HepG2 (cell line): ENCODE results near the gene PCNA. TPM values are rescaled to one million over a fixed set of nuclear protein-coding genes. Genes with fewer than 3 reads are reported as not detected.

Source experiments
- AGO2 ChIP-seq: fragments of 200-400 bp; formaldehyde crosslinking; optimal IDR thresholded peaks from 2 replicates; pipeline ENCODE3; 2017; ENCODE audit warnings: mild to moderate bottlenecking, low read depth, low read length, moderate library complexity
- ARHGAP35 ChIP-seq: sonication (generic); formaldehyde crosslinking; IDR thresholded peaks from 2 replicates; pipeline ENCODE4 v1.9.0; 2022; ENCODE audit warnings: mild to moderate bottlenecking, inconsistent platforms, moderate library complexity, missing genetic modification reagents, borderline replicate concordance
- FOXA3 ChIP-seq: IDR thresholded peaks from 2 replicates; pipeline ENCODE4 v1.6.1; 2016; ENCODE audit warnings: missing genetic modification reagents, missing compliant biosample characterization
- GATAD2A ChIP-seq: IDR thresholded peaks from 2 replicates; pipeline ENCODE4 v1.6.1; 2016
- KAT7 ChIP-seq: IDR thresholded peaks from 2 replicates; pipeline ENCODE4 v1.6.1; 2018; ENCODE audit warnings: borderline replicate concordance, missing compliant biosample characterization
- MLLT10 ChIP-seq: sonication (generic); formaldehyde crosslinking; IDR thresholded peaks from 2 replicates; pipeline ENCODE4 v1.4.0; 2020; ENCODE audit warnings: missing genetic modification reagents
- NBN ChIP-seq: fragments of 450-650 bp; conservative IDR thresholded peaks from 2 replicates; pipeline ENCODE4 v1.6.1; 2017
- NFATC3 ChIP-seq: sonication (generic); formaldehyde crosslinking; IDR thresholded peaks from 2 replicates; pipeline ENCODE4 v1.5.1; 2020; ENCODE audit warnings: mild to moderate bottlenecking, missing genetic modification reagents
- polyA plus RNA-seq, 8 experiments: library from polyadenylated mRNA; depleted of rRNA in 3 of 8; stranded (reverse) in 7 of 8; unstranded in 1 of 8; fragments of >200 nt; fragmentation: Illumina TruSeq in 4 of 8; extraction: Trizol in 4 of 8; gene quantifications; 2 replicates each; pipeline versions ENCODE4 v1.2.1 to v1.2.3, GENCODE V29; 2011 to 2016; ENCODE audit warnings: low read depth in 4 of 8, missing spikeins in 1 of 8, mixed read lengths in 1 of 8; ENCODE audit not compliant: insufficient read depth in 1 of 8
- total RNA-seq, 5 experiments: library from RNA; depleted of rRNA; stranded (reverse); fragments of >200 nt; fragmentation: Illumina TruSeq; extraction: Trizol; gene quantifications; 2 replicates each; pipeline ENCODE4 v1.2.3, GENCODE V29; 2016; ENCODE audit warnings: low read depth in 1 of 5
- TF ChIP-seq, protein P1 (sequence below): sonication (generic); formaldehyde crosslinking; IDR thresholded peaks from 2 replicates; pipeline ENCODE4 v1.8.0; 2022; ENCODE audit warnings: mild to moderate bottlenecking, missing genetic modification reagents, moderate library complexity
- TF ChIP-seq, protein P2 (sequence below): sonication (generic); formaldehyde crosslinking; IDR thresholded peaks from 2 replicates; pipeline ENCODE4 v1.4.0; 2020; ENCODE audit warnings: mild to moderate bottlenecking, missing genetic modification reagents
- TF ChIP-seq, protein P3 (sequence below): sonication (generic); formaldehyde crosslinking; IDR thresholded peaks from 2 replicates; pipeline ENCODE4 v1.4.0; 2020; ENCODE audit warnings: missing genetic modification reagents
- TF ChIP-seq, protein P4 (sequence below): sonication (generic); formaldehyde crosslinking; IDR thresholded peaks from 2 replicates; pipeline ENCODE4 v1.5.0; 2020; ENCODE audit warnings: missing genetic modification reagents
- TF ChIP-seq, protein P5 (sequence below): sonication (generic); formaldehyde crosslinking; conservative IDR thresholded peaks from 2 replicates; pipeline ENCODE4 v1.5.0; 2020; ENCODE audit warnings: missing genetic modification reagents

Gene PCNA
- total and polyA plus RNA-seq, 2 of the 13 experiments (the other 11 are each of a cell fraction or from before 2014, with no cell fraction given) = 229 to 655 TPM

DNA sequence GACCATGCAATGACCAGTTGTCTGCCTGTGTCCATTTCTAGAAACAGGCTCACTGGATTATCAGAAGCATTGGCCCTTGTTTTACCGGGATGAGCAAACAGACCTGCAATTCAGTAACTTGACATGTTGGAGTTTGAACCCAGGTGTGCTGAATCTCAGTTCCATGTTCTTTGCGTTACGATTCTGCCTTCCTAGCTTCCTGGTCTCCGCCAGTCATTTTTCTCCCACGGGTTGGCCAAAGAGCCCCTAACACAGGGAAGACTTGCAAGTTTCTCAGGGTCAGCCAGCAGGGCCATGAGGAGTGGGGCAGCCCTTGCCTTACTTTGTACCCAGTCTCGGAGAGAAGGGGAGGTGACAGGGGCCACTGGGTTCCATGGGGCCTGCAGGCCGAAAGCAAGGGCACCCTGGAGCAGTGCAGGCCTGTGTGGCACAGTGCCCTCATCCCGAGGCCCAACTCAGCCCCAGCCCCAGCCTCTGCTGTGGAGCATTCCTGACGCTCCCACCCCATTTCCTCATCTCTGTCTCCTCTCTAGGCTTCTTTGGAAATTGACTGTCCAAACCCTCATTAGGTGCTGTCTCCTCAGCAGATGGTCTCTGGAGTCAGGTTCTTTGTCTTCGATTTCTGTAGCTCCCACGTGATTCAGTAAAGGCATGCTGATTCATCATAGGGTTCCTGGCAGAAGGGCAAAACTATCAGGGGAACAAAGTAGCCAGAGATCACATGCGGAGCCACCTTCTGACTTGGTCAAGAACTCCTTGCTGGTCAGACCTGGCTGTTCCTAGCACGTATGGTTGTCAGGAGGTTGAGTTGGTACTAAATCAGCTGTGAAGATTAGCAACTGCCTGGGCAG is 30.7 kb upstream of the PCNA start (continued):
- TF ChIP-seq MLLT10 = no peak
- TF ChIP-seq, protein P1, sequence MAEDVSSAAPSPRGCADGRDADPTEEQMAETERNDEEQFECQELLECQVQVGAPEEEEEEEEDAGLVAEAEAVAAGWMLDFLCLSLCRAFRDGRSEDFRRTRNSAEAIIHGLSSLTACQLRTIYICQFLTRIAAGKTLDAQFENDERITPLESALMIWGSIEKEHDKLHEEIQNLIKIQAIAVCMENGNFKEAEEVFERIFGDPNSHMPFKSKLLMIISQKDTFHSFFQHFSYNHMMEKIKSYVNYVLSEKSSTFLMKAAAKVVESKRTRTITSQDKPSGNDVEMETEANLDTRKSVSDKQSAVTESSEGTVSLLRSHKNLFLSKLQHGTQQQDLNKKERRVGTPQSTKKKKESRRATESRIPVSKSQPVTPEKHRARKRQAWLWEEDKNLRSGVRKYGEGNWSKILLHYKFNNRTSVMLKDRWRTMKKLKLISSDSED (CRISPR knock-in tag) = no peak
- TF ChIP-seq ARHGAP35 = peak; percentile 69
- TF ChIP-seq, protein P2, sequence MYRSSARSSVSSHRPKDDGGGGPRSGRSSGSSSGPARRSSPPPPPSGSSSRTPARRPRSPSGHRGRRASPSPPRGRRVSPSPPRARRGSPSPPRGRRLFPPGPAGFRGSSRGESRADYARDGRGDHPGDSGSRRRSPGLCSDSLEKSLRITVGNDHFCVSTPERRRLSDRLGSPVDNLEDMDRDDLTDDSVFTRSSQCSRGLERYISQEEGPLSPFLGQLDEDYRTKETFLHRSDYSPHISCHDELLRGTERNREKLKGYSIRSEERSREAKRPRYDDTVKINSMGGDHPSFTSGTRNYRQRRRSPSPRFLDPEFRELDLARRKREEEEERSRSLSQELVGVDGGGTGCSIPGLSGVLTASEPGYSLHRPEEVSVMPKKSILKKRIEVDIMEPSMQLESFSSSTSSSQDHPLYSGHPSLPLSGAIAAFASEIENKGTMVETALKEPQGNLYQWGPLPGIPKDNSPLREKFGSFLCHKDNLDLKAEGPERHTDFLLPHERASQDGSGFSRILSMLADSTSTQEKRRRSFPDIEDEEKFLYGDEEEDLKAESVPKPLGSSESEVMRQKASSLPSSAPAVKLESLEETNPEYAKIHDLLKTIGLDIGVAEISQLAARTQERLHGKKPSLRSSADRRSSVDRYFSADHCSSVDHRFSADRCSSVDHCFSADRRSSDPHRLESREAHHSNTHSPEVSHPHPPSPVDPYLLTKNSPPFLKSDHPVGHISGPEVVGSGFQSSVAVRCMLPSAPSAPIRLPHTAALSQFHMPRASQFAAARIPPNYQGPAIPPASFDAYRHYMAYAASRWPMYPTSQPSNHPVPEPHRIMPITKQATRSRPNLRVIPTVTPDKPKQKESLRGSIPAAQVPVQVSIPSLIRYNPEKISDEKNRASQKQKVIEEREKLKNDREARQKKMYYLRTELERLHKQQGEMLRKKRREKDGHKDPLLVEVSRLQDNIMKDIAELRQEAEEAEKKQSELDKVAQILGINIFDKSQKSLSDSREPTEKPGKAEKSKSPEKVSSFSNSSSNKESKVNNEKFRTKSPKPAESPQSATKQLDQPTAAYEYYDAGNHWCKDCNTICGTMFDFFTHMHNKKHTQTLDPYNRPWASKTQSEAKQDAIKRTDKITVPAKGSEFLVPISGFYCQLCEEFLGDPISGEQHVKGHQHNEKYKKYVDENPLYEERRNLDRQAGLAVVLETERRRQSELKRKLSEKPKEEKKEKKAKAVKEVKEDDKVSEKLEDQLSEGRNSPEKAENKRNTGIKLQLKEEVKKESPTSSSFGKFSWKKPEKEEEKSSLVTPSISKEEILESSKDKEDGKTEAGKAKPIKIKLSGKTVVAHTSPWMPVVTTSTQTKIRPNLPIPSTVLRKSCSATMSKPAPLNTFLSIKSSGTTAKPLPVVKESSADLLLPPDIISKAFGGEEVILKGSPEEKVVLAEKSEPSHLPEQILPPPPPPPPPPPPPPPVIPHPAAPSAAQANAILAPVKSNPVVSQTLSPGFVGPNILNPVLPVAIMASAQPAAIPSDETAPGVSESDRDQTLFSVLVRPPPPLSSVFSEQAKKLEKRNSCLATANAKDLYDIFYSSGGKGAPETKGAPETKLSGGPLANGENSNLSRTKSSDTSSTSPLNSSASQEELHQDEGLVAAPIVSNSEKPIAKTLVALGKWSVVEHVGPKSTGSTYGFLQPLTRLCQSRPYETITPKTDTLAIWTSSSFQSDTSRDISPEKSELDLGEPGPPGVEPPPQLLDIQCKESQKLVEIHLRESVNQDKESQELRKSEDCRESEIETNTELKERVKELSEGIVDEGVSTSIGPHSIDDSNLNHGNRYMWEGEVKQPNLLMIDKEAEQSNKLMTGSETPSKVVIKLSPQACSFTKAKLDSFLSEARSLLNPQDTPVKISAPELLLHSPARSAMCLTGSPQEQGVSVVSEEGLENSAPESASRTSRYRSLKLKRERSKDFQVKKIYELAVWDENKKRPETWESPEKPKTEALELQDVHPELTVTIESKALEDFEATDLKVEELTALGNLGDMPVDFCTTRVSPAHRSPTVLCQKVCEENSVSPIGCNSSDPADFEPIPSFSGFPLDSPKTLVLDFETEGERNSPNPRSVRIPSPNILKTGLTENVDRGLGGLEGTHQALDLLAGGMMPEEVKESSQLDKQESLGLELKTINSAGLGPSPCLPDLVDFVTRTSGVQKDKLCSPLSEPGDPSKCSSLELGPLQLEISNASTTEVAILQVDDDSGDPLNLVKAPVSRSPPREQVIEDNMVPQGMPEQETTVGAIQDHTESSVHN = peak; percentile 85; the same call in 1 of the 2 replicates
- peak; percentile 89 for TF ChIP-seq GATAD2A
- TF ChIP-seq, protein P3, sequence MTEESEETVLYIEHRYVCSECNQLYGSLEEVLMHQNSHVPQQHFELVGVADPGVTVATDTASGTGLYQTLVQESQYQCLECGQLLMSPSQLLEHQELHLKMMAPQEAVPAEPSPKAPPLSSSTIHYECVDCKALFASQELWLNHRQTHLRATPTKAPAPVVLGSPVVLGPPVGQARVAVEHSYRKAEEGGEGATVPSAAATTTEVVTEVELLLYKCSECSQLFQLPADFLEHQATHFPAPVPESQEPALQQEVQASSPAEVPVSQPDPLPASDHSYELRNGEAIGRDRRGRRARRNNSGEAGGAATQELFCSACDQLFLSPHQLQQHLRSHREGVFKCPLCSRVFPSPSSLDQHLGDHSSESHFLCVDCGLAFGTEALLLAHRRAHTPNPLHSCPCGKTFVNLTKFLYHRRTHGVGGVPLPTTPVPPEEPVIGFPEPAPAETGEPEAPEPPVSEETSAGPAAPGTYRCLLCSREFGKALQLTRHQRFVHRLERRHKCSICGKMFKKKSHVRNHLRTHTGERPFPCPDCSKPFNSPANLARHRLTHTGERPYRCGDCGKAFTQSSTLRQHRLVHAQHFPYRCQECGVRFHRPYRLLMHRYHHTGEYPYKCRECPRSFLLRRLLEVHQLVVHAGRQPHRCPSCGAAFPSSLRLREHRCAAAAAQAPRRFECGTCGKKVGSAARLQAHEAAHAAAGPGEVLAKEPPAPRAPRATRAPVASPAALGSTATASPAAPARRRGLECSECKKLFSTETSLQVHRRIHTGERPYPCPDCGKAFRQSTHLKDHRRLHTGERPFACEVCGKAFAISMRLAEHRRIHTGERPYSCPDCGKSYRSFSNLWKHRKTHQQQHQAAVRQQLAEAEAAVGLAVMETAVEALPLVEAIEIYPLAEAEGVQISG (CRISPR knock-in tag) = no peak
- TF ChIP-seq, protein P4, sequence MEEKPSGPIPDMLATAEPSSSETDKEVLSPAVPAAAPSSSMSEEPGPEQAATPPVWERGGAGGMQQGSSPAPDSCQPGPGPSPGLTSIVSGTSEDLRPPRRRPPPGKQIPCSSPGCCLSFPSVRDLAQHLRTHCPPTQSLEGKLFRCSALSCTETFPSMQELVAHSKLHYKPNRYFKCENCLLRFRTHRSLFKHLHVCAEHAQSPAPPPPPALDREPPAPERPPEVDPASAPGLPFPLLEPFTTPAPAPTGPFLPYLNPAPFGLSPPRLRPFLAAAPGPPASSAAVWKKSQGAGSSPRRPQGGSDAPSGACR (CRISPR knock-in tag) = peak; percentile 38
- 0 out of 2 replicates have a peak, but pooled peaks have one; percentile 16 for TF ChIP-seq NFATC3 (CRISPR knock-in tag)
- peak; percentile 82 for TF ChIP-seq FOXA3 (CRISPR knock-in tag)
- TF ChIP-seq NBN = no peak
- peak; percentile 50; the same call in 1 of the 2 replicates for TF ChIP-seq KAT7 (CRISPR knock-in tag)
- TF ChIP-seq, protein P5, sequence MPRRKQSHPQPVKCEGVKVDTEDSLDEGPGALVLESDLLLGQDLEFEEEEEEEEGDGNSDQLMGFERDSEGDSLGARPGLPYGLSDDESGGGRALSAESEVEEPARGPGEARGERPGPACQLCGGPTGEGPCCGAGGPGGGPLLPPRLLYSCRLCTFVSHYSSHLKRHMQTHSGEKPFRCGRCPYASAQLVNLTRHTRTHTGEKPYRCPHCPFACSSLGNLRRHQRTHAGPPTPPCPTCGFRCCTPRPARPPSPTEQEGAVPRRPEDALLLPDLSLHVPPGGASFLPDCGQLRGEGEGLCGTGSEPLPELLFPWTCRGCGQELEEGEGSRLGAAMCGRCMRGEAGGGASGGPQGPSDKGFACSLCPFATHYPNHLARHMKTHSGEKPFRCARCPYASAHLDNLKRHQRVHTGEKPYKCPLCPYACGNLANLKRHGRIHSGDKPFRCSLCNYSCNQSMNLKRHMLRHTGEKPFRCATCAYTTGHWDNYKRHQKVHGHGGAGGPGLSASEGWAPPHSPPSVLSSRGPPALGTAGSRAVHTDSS (CRISPR knock-in tag) = no peak
- peak; percentile 62 for TF ChIP-seq AGO2
